PFSK-1 (cell line): Measurements from ENCODE around the gene PCNT.

Source experiments
- FOXP2 ChIP-seq: optimal IDR thresholded peaks from 2 replicates; pipeline ENCODE3; 2011; ENCODE audit warnings: borderline replicate concordance, control low read depth, inconsistent platforms; ENCODE audit not compliant: insufficient read depth; ENCODE audit errors: extremely low read length, extremely low read depth
- POLR2AphosphoS5 ChIP-seq: IDR thresholded peaks from 2 replicates; pipeline ENCODE4 v1.6.1; 2012; ENCODE audit warnings: low read depth, mild to moderate bottlenecking, control low read depth, low read length, moderate library complexity
- SIN3A ChIP-seq: IDR thresholded peaks from 2 replicates; pipeline ENCODE4 v1.6.1; 2012; ENCODE audit warnings: mild to moderate bottlenecking, low read length, moderate library complexity, borderline replicate concordance; ENCODE audit not compliant: insufficient read depth
- TAF1 ChIP-seq: IDR thresholded peaks from 2 replicates; pipeline ENCODE4 v1.6.1; 2012; ENCODE audit warnings: low read length, control low read depth, borderline replicate concordance; ENCODE audit not compliant: insufficient read depth
- TF ChIP-seq, protein P1 (sequence below), 2 experiments: IDR thresholded peaks; 2 replicates each; pipeline versions ENCODE4 v1.6.1 to v1.8.0; 2011 to 2012; ENCODE audit warnings: low read depth in 2 of 2, low read length in 2 of 2, control low read depth in 1 of 2, inconsistent platforms in 1 of 2, mild to moderate bottlenecking in 1 of 2, moderate library complexity in 1 of 2; ENCODE audit not compliant: insufficient read depth in 1 of 2

PCNT gene

DNA sequence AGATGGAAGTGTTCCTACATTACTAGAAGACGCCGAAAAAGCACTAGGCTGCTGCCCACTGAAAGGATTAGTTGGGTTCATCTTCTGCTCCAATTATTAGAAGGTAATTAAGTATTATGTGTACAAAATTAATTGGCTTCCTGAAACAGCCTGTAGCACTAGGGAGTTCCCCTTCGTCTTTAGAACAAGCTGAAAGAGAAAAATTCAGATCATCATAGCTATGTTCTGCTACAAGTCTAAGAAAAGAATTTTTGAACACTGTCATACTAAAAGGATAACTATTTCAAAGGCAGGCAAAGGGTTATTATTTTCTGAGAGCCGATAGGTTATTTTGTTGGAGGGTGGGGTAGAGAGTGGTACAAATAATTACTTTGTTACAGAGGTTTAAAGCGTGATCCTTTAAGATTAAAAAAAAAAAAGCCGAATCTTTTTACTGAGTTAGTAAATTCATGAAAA, 38.7 kb upstream of the PCNT start, which contains the start of gene MCM3AP:
Gene MCM3AP, minus strand, starts transcription at position 406 of the 456 bp plus-strand sequence. Its CDS starts 325 bp downstream, at position 81.
- no peak for TF ChIP-seq TAF1
- no peak for TF ChIP-seq FOXP2
- no peak for TF ChIP-seq POLR2AphosphoS5
- TF ChIP-seq, protein P1, sequence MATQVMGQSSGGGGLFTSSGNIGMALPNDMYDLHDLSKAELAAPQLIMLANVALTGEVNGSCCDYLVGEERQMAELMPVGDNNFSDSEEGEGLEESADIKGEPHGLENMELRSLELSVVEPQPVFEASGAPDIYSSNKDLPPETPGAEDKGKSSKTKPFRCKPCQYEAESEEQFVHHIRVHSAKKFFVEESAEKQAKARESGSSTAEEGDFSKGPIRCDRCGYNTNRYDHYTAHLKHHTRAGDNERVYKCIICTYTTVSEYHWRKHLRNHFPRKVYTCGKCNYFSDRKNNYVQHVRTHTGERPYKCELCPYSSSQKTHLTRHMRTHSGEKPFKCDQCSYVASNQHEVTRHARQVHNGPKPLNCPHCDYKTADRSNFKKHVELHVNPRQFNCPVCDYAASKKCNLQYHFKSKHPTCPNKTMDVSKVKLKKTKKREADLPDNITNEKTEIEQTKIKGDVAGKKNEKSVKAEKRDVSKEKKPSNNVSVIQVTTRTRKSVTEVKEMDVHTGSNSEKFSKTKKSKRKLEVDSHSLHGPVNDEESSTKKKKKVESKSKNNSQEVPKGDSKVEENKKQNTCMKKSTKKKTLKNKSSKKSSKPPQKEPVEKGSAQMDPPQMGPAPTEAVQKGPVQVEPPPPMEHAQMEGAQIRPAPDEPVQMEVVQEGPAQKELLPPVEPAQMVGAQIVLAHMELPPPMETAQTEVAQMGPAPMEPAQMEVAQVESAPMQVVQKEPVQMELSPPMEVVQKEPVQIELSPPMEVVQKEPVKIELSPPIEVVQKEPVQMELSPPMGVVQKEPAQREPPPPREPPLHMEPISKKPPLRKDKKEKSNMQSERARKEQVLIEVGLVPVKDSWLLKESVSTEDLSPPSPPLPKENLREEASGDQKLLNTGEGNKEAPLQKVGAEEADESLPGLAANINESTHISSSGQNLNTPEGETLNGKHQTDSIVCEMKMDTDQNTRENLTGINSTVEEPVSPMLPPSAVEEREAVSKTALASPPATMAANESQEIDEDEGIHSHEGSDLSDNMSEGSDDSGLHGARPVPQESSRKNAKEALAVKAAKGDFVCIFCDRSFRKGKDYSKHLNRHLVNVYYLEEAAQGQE (IDR thresholded peaks at IDR 0.05; ENCODE audit: insufficient read depth in 1 of 2, low read depth in 2 of 2, low read length in 2 of 2) = no peak
- TF ChIP-seq SIN3A = no peak

DNA sequence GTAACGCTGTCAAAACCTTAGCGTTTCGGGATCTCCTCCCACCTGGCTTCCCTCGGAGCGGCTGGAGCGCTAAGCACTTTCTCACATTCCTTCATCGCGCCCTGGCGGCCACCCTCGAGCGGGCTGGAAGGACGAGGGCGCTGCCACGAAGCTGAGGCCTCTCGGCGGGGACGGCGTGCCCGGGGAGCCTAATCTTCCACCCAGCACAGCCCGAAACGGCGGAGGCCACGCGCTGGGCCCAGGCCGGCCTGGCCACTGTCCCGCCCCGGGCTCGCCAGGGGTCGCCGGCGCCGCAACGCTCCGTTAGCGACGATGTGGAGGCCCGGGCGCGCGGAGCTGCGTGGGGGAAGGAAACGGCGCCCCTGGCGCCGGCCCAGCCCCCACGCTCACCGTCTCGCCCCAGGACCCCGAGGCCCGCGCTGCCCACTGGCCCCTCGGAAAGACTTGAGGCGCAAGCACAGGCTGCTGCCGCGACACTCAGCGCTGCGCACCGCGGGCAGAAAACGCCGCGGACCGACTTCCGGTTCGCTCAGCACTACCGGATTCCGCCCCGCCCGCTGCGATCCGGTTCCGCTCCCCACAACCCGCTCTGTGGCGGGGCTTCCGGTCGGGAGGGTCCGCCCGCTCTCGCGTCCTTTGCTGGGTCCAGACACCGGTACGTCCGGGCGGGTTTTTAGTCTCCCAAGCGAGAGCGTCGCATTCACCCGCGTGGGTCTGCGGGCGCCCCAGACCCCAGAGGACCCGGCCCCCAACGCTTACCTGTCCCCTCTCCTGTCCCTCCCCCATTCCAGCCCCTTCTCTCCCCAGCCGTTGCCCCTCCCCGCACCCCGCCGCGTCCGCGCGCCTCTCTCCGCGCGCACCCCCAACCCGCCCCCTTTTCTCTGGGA, 38.0 kb upstream of the PCNT start, which contains the start of gene YBEY:
Gene YBEY, plus strand, starts transcription at position 582 of the 887 bp plus-strand sequence. CDS start 572 bp downstream, outside the sequence.
- TF ChIP-seq, protein P1 (IDR thresholded peaks at IDR 0.05; ENCODE audit: insufficient read depth in 1 of 2, low read depth in 2 of 2, low read length in 2 of 2) = peak; percentile 8 to 36; a peak in 1 of 4 replicates
- TF ChIP-seq POLR2AphosphoS5 = peak; percentile 80
- TF ChIP-seq SIN3A = peak; percentile 57; the same call in 1 of the 2 replicates
- no peak for TF ChIP-seq FOXP2
- TF ChIP-seq TAF1 = peak; percentile 89

DNA sequence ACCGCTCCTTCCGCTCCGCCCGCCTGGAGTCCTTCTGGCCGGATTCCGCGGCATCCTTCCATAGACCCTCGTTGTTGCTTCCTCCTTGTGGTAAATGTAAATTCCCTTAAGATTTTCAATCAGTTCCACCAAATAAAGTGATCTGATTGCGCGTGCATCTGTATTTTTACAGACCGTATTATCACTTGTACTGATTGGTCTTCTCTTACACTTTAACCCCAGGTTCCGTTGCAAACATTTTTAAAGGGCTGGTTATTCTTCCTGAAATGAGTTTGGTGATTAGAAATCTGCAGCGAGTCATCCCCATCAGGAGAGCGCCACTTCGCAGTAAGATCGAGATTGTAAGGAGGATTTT, 37.3 kb upstream of the PCNT start:
- TF ChIP-seq SIN3A = no peak
- TF ChIP-seq TAF1 = no peak
- TF ChIP-seq, protein P1 (IDR thresholded peaks at IDR 0.05; ENCODE audit: insufficient read depth in 1 of 2, low read depth in 2 of 2, low read length in 2 of 2) = no peak

DNA sequence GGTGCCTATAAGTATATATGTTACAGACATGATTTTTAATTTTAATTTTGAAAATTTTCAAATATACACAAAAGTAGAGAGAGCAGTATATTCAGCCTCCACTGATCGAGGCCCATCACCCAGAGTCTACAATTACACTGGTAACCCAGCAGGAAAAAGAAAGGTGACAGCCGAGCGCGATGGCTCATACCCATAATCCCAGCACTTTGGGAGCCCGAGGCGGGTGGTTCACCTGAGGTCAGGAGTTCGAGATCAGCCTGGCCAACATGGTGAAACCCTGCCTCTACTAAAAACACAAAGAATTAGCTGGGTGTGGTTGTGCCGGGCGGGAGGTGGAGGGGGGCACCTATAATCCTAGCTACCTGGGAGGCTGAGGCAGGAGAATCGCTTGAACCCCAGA, 36.4 kb upstream of the PCNT start:
- TF ChIP-seq FOXP2 = no peak
- TF ChIP-seq SIN3A = no peak
- TF ChIP-seq POLR2AphosphoS5 = no peak
- TF ChIP-seq, protein P1 (IDR thresholded peaks at IDR 0.05; ENCODE audit: insufficient read depth in 1 of 2, low read depth in 2 of 2, low read length in 2 of 2) = no peak
- TF ChIP-seq TAF1 = no peak
